Spleen (tissue), 7 donors: Measurements from ENCODE around the gene AP4E1.

Experiments used
- POLR2A ChIP-seq, 3 donors: fragments of 450-650 bp; IDR thresholded peaks; one replicate each; pipeline ENCODE4 v1.5.1; 2017; ENCODE audit warnings: antibody characterized with exemption in 3 of 3, mild to moderate bottlenecking in 1 of 3
- TF ChIP-seq, protein P1 (sequence below), 11 experiments: fragments of 200-600 bp in 7 of 11; fragments of 450-650 bp in 4 of 11; sonication (generic) in 4 of 11; IDR thresholded peaks in 8 of 11; conservative IDR thresholded peaks in 3 of 11; 1 replicate in 7 of 11; 2 replicates in 4 of 11; pipeline versions ENCODE4 v1.4.0 to v1.8.0; 2016 to 2021; ENCODE audit warnings: antibody characterized with exemption in 11 of 11, inconsistent platforms in 4 of 11, mild to moderate bottlenecking in 1 of 11
- donor health status: DM: no; HTN: no; CAD: no; lungs with moderate emphysema.
- donor health status: DM: no; HTN: no; CAD: no.
- donor health status: DM: no; HTN: no; CAD: no.

DNA sequence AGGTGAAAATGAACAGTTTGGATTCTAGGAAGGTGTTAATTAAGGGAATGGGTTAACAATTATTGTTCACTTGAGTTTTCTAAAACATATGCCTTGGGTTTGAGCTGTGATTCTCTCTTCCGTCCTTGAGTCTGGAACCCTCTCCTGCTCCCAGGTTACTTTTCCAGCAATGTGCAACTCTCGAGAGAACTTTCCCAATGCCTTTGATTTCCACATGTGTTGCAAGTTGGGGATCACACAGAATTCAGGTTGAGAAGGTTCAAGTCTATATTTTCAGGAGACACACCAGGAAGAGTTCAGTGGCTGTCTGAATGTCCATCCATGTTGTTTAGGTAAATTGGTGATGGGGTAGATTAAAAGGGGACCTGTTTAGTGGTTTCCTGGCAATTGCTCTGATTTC lies 137.5 kb downstream of the AP4E1 start:
- TF ChIP-seq, protein P1, sequence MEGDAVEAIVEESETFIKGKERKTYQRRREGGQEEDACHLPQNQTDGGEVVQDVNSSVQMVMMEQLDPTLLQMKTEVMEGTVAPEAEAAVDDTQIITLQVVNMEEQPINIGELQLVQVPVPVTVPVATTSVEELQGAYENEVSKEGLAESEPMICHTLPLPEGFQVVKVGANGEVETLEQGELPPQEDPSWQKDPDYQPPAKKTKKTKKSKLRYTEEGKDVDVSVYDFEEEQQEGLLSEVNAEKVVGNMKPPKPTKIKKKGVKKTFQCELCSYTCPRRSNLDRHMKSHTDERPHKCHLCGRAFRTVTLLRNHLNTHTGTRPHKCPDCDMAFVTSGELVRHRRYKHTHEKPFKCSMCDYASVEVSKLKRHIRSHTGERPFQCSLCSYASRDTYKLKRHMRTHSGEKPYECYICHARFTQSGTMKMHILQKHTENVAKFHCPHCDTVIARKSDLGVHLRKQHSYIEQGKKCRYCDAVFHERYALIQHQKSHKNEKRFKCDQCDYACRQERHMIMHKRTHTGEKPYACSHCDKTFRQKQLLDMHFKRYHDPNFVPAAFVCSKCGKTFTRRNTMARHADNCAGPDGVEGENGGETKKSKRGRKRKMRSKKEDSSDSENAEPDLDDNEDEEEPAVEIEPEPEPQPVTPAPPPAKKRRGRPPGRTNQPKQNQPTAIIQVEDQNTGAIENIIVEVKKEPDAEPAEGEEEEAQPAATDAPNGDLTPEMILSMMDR (IDR thresholded peaks at IDR 0.05 in 8 of 11, conservative IDR thresholded peaks at IDR 0.05 in 3 of 11): no peak
- TF ChIP-seq POLR2A (IDR thresholded peaks at IDR 0.05): no peak
